GM12801 (cell line): ENCODE results near the gene HPCAL1.

Experiments
- CTCF ChIP-seq: IDR thresholded peaks from one replicate; pipeline ENCODE4 v1.5.1; 2011; ENCODE audit warnings: control low read depth; ENCODE audit not compliant: insufficient read length; ENCODE audit errors: extremely low read depth

HPCAL1 gene

GRCh38 chr2:10312437-10312957, 9.8 kb downstream of the HPCAL1 start:
- TF ChIP-seq CTCF: no peak

GRCh38 chr2:10316336-10316735, 13.6 kb downstream of the HPCAL1 start:
- no peak for TF ChIP-seq CTCF

DNA sequence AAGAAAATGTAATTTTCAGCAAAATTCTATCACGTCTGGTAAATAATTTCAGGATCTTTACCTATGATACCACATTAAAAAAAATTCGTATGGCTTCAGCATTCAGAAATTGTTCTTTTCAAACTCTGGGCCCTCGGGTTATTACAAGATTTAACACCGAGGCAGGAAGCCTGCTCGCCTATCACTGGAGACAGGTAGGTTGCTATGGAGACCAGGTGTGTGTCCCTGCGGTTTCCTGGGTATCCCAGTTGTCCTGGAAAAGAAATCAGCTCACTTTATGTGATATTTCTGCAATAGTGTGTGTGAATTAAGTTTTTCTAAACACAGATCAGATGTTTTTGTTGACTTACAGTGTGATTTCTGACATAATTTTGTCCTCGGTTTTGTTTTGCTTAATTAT, 14.2 kb downstream of the HPCAL1 start:
- no peak for TF ChIP-seq CTCF

- no peak for TF ChIP-seq CTCF
Measured at GRCh38 chr2:10317646-10318045, 14.9 kb downstream of the HPCAL1 start.

- no peak for TF ChIP-seq CTCF
Measured at GRCh38 chr2:10318345-10318744, 15.6 kb downstream of the HPCAL1 start.

- TF ChIP-seq CTCF: no peak
Measured at GRCh38 chr2:10319892-10320574, 17.3 kb downstream of the HPCAL1 start.

GRCh38 chr2:10320575-10320931, 17.8 kb downstream of the HPCAL1 start:
- TF ChIP-seq CTCF: no peak
